Kidney epithelial cell (primary cell): ENCODE results near the gene ME2. TPM values are rescaled to one million over a fixed set of nuclear protein-coding genes. Genes with fewer than 3 reads are reported as not detected.

ENCODE experiments used
- DNase-seq: peaks from one replicate; pipeline ENCODE4 v3.0.0-alpha.2; 2010; ENCODE audit warnings: low read depth
- H3K27me3 ChIP-seq: 2 replicates; pipeline ENCODE4 v1.6.0; 2011; ENCODE audit warnings: low read length; ENCODE audit not compliant: control insufficient read depth, insufficient read depth
- H3K36me3 ChIP-seq: 2 replicates; pipeline ENCODE4 v1.5.1; 2011; ENCODE audit warnings: low read length; ENCODE audit not compliant: control insufficient read depth, insufficient read depth
- H3K4me3 ChIP-seq: 2 replicates; pipeline ENCODE4 v1.5.1; 2011; ENCODE audit warnings: low read depth, mild to moderate bottlenecking, control low read depth, low read length
- CTCF ChIP-seq: IDR thresholded peaks from 2 replicates; pipeline ENCODE4 v1.5.1; 2011; ENCODE audit warnings: mild to moderate bottlenecking, moderate library complexity, low read length, control low read depth, inconsistent platforms; ENCODE audit not compliant: insufficient read depth, poor library complexity, severe bottlenecking
- total RNA-seq: library from RNA; depleted of rRNA; stranded (reverse); fragments of >200 nt; gene quantifications from 2 replicates; pipeline ENCODE4 v1.2.3, GENCODE V29; 2015

ME2 gene
- total RNA-seq, 1 donor from 2014 or later: 72.4 TPM

GRCh38 chr18:50898919-50899318 lies 20.0 kb downstream of the ME2 start:
- Histone ChIP-seq H3K36me3 (no peaks in the 10 kb centered on the region), H3K4me3 (no peak overlapping the region), H3K27me3 (no peaks in the 10 kb centered on the region)
- DNase-seq: no peak
- TF ChIP-seq CTCF: no peak

- TF ChIP-seq CTCF: no peak
- H3K4me3 ChIP-seq: no peak overlapping the region
- no peaks in the 10 kb centered on the region for H3K36me3 ChIP-seq
- DNase-seq: no peak
- H3K27me3 ChIP-seq: no peaks in the 10 kb centered on the region
Measured at GRCh38 chr18:50902797-50903196, 23.9 kb downstream of the ME2 start.

GRCh38 chr18:50906843-50907242 lies 27.9 kb downstream of the ME2 start:
- no peaks in the 10 kb centered on the region for H3K27me3 ChIP-seq
- DNase-seq: no peak
- H3K4me3 ChIP-seq: no peak overlapping the region
- no peaks in the 10 kb centered on the region for H3K36me3 ChIP-seq
- no peak for TF ChIP-seq CTCF

GRCh38 chr18:50909261-50909660 lies 30.3 kb downstream of the ME2 start:
- no peak for TF ChIP-seq CTCF
- H3K4me3 ChIP-seq: no peak overlapping the region

GRCh38 chr18:50911006-50911405 lies 32.1 kb downstream of the ME2 start:
- no peak overlapping the region for H3K4me3 ChIP-seq
- H3K36me3 ChIP-seq: no peaks in the 10 kb centered on the region
- no peak for TF ChIP-seq CTCF
- H3K27me3 ChIP-seq: no peaks in the 10 kb centered on the region
- DNase-seq: no peak

More at GRCh38 chr18:50909261-50909660, 30.3 kb downstream of the ME2 start:
- Histone ChIP-seq H3K27me3 (no peaks in the 10 kb centered on the region), H3K36me3 (no peaks in the 10 kb centered on the region)
- no peak for DNase-seq

- no peak overlapping the region for H3K4me3 ChIP-seq
- no peaks in the 10 kb centered on the region for H3K36me3 ChIP-seq
- no peak for TF ChIP-seq CTCF
- no peaks in the 10 kb centered on the region for H3K27me3 ChIP-seq
- no peak for DNase-seq
Measured at GRCh38 chr18:50917021-50917420, 38.1 kb downstream of the ME2 start.
